Spleen (tissue), 11 donors: Measurements from ENCODE around the gene JAKMIP3. TPM values are rescaled to one million over a fixed set of nuclear protein-coding genes. Genes with fewer than 3 reads are reported as not detected.
"Not testable (repeated sequence)": the region's sequence is repeated elsewhere in the genome, so short reads cannot be mapped to it uniquely, and the experiment has no call there.

Experiments
- DNase-seq: peaks from one replicate; pipeline ENCODE4 v3.0.0-alpha.2; 2020
- H3K27ac ChIP-seq, 8 donors: fragments of 200-600 bp; sonication (generic) in 7 of 8; 1 replicate in 4 of 8; 2 replicates in 4 of 8; pipeline versions ENCODE4 v1.5.0 to v1.8.0; 2016 to 2021; ENCODE audit warnings: inconsistent platforms in 4 of 8, mild to moderate bottlenecking in 4 of 8, moderate library complexity in 1 of 8
- H3K27me3 ChIP-seq, 7 donors: fragments of 200-600 bp; sonication (generic) in 6 of 7; replicated peaks in 1 of 7; 1 replicate in 4 of 7; 2 replicates in 3 of 7; pipeline versions ENCODE4 v1.5.0 to v1.8.0; 2016 to 2021; ENCODE audit warnings: inconsistent platforms in 3 of 7, mild to moderate bottlenecking in 1 of 7
- H3K36me3 ChIP-seq, 6 donors: fragments of 200-600 bp; sonication (generic) in 5 of 6; 1 replicate in 4 of 6; 2 replicates in 2 of 6; pipeline versions ENCODE4 v1.5.0 to v1.8.0; 2016 to 2021; ENCODE audit warnings: inconsistent platforms in 2 of 6
- H3K4me1 ChIP-seq, 6 donors: fragments of 200-600 bp; sonication (generic) in 5 of 6; 1 replicate in 3 of 6; 2 replicates in 3 of 6; pipeline versions ENCODE4 v1.5.0 to v1.8.0; 2016 to 2021; ENCODE audit warnings: inconsistent platforms in 3 of 6
- H3K4me3 ChIP-seq, 8 donors: fragments of 200-600 bp; sonication (generic) in 7 of 8; 1 replicate in 4 of 8; 2 replicates in 4 of 8; pipeline versions ENCODE4 v1.5.0 to v1.8.0; 2016 to 2021; ENCODE audit warnings: inconsistent platforms in 4 of 8, mild to moderate bottlenecking in 4 of 8, moderate library complexity in 2 of 8
- H3K9me3 ChIP-seq, 8 donors: fragments of 200-600 bp; sonication (generic) in 7 of 8; 1 replicate in 4 of 8; 2 replicates in 4 of 8; pipeline versions ENCODE4 v1.5.0 to v1.8.0; 2016 to 2021; ENCODE audit warnings: inconsistent platforms in 4 of 8
- CTCF ChIP-seq, 11 experiments: fragments of 200-600 bp in 7 of 11; fragments of 450-650 bp in 4 of 11; sonication (generic) in 4 of 11; IDR thresholded peaks in 8 of 11; conservative IDR thresholded peaks in 3 of 11; 1 replicate in 7 of 11; 2 replicates in 4 of 11; pipeline versions ENCODE4 v1.4.0 to v1.8.0; 2016 to 2021; ENCODE audit warnings: antibody characterized with exemption in 11 of 11, inconsistent platforms in 4 of 11, mild to moderate bottlenecking in 1 of 11
- POLR2A ChIP-seq, 3 donors: fragments of 450-650 bp; IDR thresholded peaks; one replicate each; pipeline ENCODE4 v1.5.1; 2017; ENCODE audit warnings: antibody characterized with exemption in 3 of 3, mild to moderate bottlenecking in 1 of 3
- POLR2AphosphoS5 ChIP-seq, 3 donors: sonication (generic); formaldehyde crosslinking; IDR thresholded peaks; one replicate each; pipeline ENCODE4 v1.5.1; 2017; ENCODE audit warnings: antibody characterized with exemption in 3 of 3
- WGBS, 5 donors: extraction: QIAGEN DNeasy Blood & Tissue Kit in 3 of 5; methylation state at CpG; one replicate each; pipeline versions ENCODE4 v1.1.5 to v1.1.7; 2013 to 2018; 5-methylcytosine and 5-hydroxymethylcytosine counted together
- intact Hi-C: fragments of 100-400 bp; cut with DNase I; formaldehyde crosslinking; loops from one replicate; pipeline ENCODE4 v1.15.0; 2023; ENCODE audit warnings: low total_unique reads
- polyA plus RNA-seq, 3 donors: library from polyadenylated mRNA; stranded (reverse); fragments of 200-250 nt; gene quantifications; one replicate each; pipeline ENCODE4 v1.2.1, GENCODE V29; 2013
- total RNA-seq, 7 donors: library from RNA; depleted of rRNA in 3 of 7; stranded (reverse); fragments of >200 nt in 3 of 7; fragmentation: NEBNext Ultra II Directional in 4 of 7; extraction: Animal tissue kit (Norgen Biotek cat#: 25700) in 4 of 7; gene quantifications; one replicate each; pipeline versions ENCODE4 v1.1.0 to v1.2.1, GENCODE V29; 2016 to 2021
- donor health status: healthy with polysubstance abuse.
- donor health status: DM: no; HTN: no; CAD: no; lungs with moderate emphysema.
- donor health status: DM: no; HTN: no; CAD: no.
- donor health status: Bipolar disorder and iron deficiency.
- donor health status: healthy.
- donor health status: DM: no; HTN: no; CAD: no.
- donor health status: DM: yes; HTN: yes; CAD: no.

The JAKMIP3 gene
- total and polyA plus RNA-seq, 10 donors = 0.06 to 0.92 (median 0.37) TPM

GRCh38 chr10:132078746-132079345, 13.1 kb downstream of the JAKMIP3 start:
- intact Hi-C loops = no loop called here
- Histone ChIP-seq H3K9me3 (peaks cover 0 to 11% (median under 1%) of the 10 kb centered on the region in 8 donors), H3K36me3 (no peaks in the 10 kb centered on the region), H3K4me3 (no peak overlapping the region), H3K27me3 (peaks cover 0 to 25% (median 0%) of the 10 kb centered on the region in 7 donors), H3K27ac (no peak overlapping the region), H3K4me1 (no peaks in the 10 kb centered on the region)
- 54 to 85% (median 69%) methylated on average over 13 to 30 of the region's 30 CpGs for WGBS, 5 donors
- no peak for DNase-seq
- TF ChIP-seq CTCF (IDR thresholded peaks at IDR 0.05 in 8 of 11, conservative IDR thresholded peaks at IDR 0.05 in 3 of 11) (no peak), POLR2AphosphoS5 (IDR thresholded peaks at IDR 0.05) (no peak), POLR2A (IDR thresholded peaks at IDR 0.05) (no peak)

GRCh38 chr10:132084384-132084783, 18.6 kb downstream of the JAKMIP3 start:
- intact Hi-C loops, H3K4me3 ChIP-seq, H3K27ac ChIP-seq, H3K4me1 ChIP-seq, H3K36me3 ChIP-seq, H3K27me3 ChIP-seq, DNase-seq: not testable (repeated sequence)
- H3K9me3 ChIP-seq = peaks cover 0 to 21% (median 4%) of the 10 kb centered on the region in 8 donors
- 73 to 87% (median 80%) methylated on average over 2 of the region's 2 CpGs for WGBS, 5 donors

- H3K27ac ChIP-seq, H3K9me3 ChIP-seq, H3K36me3 ChIP-seq, H3K4me3 ChIP-seq, H3K4me1 ChIP-seq, intact Hi-C loops, DNase-seq: not testable (repeated sequence)
- 71 to 94% (median 90%) methylated on average over 8 to 10 of the region's 10 CpGs for WGBS, 5 donors
- peaks cover 0 to 28% (median 0%) of the 10 kb centered on the region in 7 donors for H3K27me3 ChIP-seq
Measured at GRCh38 chr10:132093236-132093635, 27.5 kb downstream of the JAKMIP3 start.

GRCh38 chr10:132094581-132095234, 29.0 kb downstream of the JAKMIP3 start:
- H3K27ac ChIP-seq = no peak overlapping the region
- intact Hi-C loops = no loop called here
- H3K36me3 ChIP-seq = no peaks in the 10 kb centered on the region
- H3K27me3 ChIP-seq = peaks cover 0 to 33% (median 0%) of the 10 kb centered on the region in 7 donors
- WGBS, 5 donors = 66 to 84% (median 72%) methylated on average over 6 to 9 of the region's 9 CpGs
- TF ChIP-seq POLR2AphosphoS5 (IDR thresholded peaks at IDR 0.05) = no peak
- TF ChIP-seq CTCF (IDR thresholded peaks at IDR 0.05 in 8 of 11, conservative IDR thresholded peaks at IDR 0.05 in 3 of 11) = no peak
- TF ChIP-seq POLR2A (IDR thresholded peaks at IDR 0.05) = no peak
- H3K4me1 ChIP-seq = no peaks in the 10 kb centered on the region
- no peak overlapping the region for H3K4me3 ChIP-seq
- no peak for DNase-seq
- peaks cover 0 to 5% (median 0%) of the 10 kb centered on the region in 8 donors for H3K9me3 ChIP-seq

- WGBS, 5 donors = 89 to 92% (median 91%) methylated on average over 12 of the region's 12 CpGs
- H3K36me3 ChIP-seq = no peaks in the 10 kb centered on the region
- DNase-seq = no peak
- no peak overlapping the region for H3K27ac ChIP-seq
- H3K27me3 ChIP-seq = peaks cover 0 to 41% (median 0%) of the 10 kb centered on the region in 7 donors
- intact Hi-C loops = no loop called here
- no peaks in the 10 kb centered on the region for H3K4me1 ChIP-seq
- H3K4me3 ChIP-seq = no peak overlapping the region
- H3K9me3 ChIP-seq = peaks cover 0 to 5% (median 0%) of the 10 kb centered on the region in 8 donors
- TF ChIP-seq POLR2AphosphoS5 (IDR thresholded peaks at IDR 0.05) = no peak
- TF ChIP-seq POLR2A (IDR thresholded peaks at IDR 0.05) = no peak
- TF ChIP-seq CTCF (IDR thresholded peaks at IDR 0.05 in 8 of 11, conservative IDR thresholded peaks at IDR 0.05 in 3 of 11) = no peak
Measured at GRCh38 chr10:132095403-132096113, 29.8 kb downstream of the JAKMIP3 start.
